A549 treated with ZK216348 at 1 μM for 4 hours (cell line): ENCODE results near the gene ALOXE3. TPM values are rescaled to one million over a fixed set of nuclear protein-coding genes. Genes with fewer than 3 reads are reported as not detected.

Source experiments
- total RNA-seq: library from RNA; stranded (reverse); fragments of 200-300 nt; extraction: Qiagen RNA extraction; gene quantifications from 5 replicates; pipeline ENCODE4 v1.2.3, GENCODE V29; 2022; ENCODE audit warnings: low read depth

ALOXE3 gene
- total RNA-seq: 5.6 to 9.2 TPM (median 8.1 TPM) in 5 replicates

GRCh38 chr17:8117980-8118768 lies at the start of gene ALOXE3:
ALOXE3 (minus strand) TSS chr17:8118514; CDS start chr17:8117990, 524 bp downstream.

GRCh38 chr17:8162233-8162996 lies 44.1 kb upstream of the ALOXE3 start, which contains the start of gene VAMP2:
VAMP2 (minus strand) TSS chr17:8162948; CDS start chr17:8162879, 69 bp downstream.

GRCh38 chr17:8152112-8152775 lies 33.9 kb upstream of the ALOXE3 start, which contains the start of gene PER1:
PER1 (minus strand) TSS chr17:8152404; CDS start chr17:8150706, 1,698 bp downstream.

DNA sequence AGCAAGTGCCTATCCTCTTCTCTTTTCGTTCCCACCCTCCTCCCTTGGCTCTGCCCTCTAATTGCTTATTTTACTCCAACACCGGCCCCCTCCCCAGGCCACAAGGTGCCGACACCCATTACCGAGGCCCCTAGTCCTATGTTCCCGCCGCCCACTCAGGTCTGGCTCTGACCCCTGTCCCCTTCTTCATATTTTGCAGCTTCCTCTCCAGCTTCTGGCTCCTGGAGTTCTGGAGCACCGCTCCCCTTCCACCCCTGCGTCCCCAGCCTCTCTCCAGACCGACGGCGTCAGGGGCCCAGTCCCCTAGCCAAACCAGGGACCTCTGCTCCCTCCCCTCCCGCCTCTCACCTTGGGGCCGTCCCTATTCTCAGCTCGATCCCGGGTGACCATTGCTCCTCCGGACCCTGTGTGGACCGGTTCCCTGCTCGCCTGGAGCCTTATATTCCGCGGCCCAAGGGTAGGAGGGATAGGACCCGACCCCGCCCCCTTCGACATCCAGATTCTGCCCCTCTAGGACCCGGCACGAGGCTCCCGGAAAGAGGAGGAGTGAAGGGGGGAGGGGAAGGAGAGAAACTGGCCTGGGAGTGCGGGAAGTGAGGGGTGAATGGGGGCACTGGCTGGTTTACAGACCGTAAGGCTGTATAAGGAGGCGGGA lies 5.5 kb upstream of the ALOXE3 start, which contains the start of gene HES7:
HES7 (minus strand) TSS at position 412 of the 655 bp plus-strand sequence; CDS start at position 390, 22 bp downstream.

DNA sequence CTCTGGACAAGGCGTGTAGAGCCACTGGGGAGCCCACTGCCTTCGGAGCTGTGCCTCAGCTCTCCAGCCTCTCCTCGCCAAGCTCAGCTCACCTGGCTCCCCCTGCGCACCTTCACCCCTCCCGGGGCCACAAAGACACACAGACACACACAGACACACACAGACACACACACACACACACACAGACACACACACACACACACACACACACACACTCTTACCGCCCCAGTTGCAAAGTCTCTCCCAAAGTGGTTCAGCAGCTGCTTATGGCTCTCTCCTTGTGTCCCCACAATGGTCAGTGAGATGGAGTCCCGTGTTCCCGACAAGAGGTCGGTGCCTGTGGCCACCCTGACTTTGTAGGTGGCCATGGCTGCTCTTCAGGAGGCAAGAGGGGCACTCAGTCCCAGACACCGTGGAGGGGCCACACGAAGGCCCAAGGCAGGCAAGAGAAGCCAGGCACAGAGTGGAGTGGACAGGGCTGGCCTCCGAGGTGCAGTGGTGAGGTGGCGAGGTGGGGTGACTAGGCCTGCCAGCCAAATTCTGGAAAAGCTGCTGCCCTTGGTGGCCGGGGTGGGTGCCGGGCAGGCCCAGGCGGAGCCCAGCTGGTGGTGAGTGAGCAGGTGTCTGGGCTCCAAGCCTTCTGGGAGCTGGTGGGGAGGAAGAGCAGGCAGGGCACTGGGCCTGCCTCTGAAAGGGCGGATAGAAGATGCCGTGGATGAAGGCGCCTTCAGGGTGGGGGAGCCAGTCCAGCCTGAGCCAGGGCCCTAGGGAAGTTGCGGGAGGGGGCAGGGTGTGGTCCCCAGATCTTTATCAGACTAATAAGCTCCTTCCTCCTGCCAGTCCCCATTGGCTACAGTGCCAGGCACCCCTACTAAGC lies 31.0 kb downstream of the ALOXE3 start, which contains the start of gene ALOX12B:
ALOX12B (minus strand) TSS at position 642 of the 877 bp plus-strand sequence; CDS start at position 368, 274 bp downstream.

Other genes with a start within 250 kb of the ALOXE3 start
- gene CHD3, start 229.7 kb downstream of the ALOXE3 start, total RNA-seq: 52.6 to 75.7 TPM (median 69.4 TPM) in 5 replicates
- 0.99 to 1.7 TPM (median 1.3 TPM) in 5 replicates for gene RNF227, start 202.2 kb downstream of the ALOXE3 start, total RNA-seq
- gene KCNAB3, start 188.7 kb downstream of the ALOXE3 start, total RNA-seq: 1.8 to 4.1 TPM (median 2.5 TPM) in 5 replicates
- gene TRAPPC1, start 186.6 kb downstream of the ALOXE3 start, total RNA-seq: 313 to 386 TPM (median 328 TPM) in 5 replicates
- 35.7 to 46.0 TPM (median 44.6 TPM) in 5 replicates for gene CNTROB, start 186.3 kb downstream of the ALOXE3 start, total RNA-seq
- not detected in 5 replicates for gene GUCY2D, start 115.9 kb downstream of the ALOXE3 start, total RNA-seq
- gene ALOX15B, start 79.5 kb downstream of the ALOXE3 start, total RNA-seq: 0.12 TPM in 1 of 5 replicates, not detected in the others
- gene ALOX12B, start 30.8 kb downstream of the ALOXE3 start, total RNA-seq: 1.1 to 2.3 TPM (median 1.6 TPM) in 5 replicates
- 1.1 to 5.5 TPM (median 4.0 TPM) in 5 replicates for gene HES7, start 5.6 kb upstream of the ALOXE3 start, total RNA-seq
- 26.4 to 39.3 TPM (median 37.0 TPM) in 5 replicates for gene PER1, start 33.9 kb upstream of the ALOXE3 start, total RNA-seq
- 27.1 to 33.9 TPM (median 29.7 TPM) in 5 replicates for gene VAMP2, start 44.4 kb upstream of the ALOXE3 start, total RNA-seq
- gene TMEM107, start 57.9 kb upstream of the ALOXE3 start, total RNA-seq: 15.1 to 23.5 TPM (median 21.6 TPM) in 5 replicates
- gene BORCS6, start 71.7 kb upstream of the ALOXE3 start, total RNA-seq: 4.3 to 9.6 TPM (median 8.8 TPM) in 5 replicates
- 144 to 164 TPM (median 152 TPM) in 5 replicates for gene AURKB, start 92.1 kb upstream of the ALOXE3 start, total RNA-seq
- 13.3 to 21.2 TPM (median 15.6 TPM) in 5 replicates for gene CTC1, start 129.5 kb upstream of the ALOXE3 start, total RNA-seq
- gene PFAS, start 130.8 kb upstream of the ALOXE3 start, total RNA-seq: 25.9 to 60.8 TPM (median 51.2 TPM) in 5 replicates
- 36.3 to 46.3 TPM (median 43.7 TPM) in 5 replicates for gene RANGRF, start 170.2 kb upstream of the ALOXE3 start, total RNA-seq
- 5.3 to 9.0 TPM (median 7.2 TPM) in 5 replicates for gene SLC25A35, start 176.9 kb upstream of the ALOXE3 start, total RNA-seq
- gene ARHGEF15, start 191.7 kb upstream of the ALOXE3 start, total RNA-seq: not detected in 5 replicates
- not detected in 5 replicates for gene ODF4, start 221.3 kb upstream of the ALOXE3 start, total RNA-seq